HepG2 (cell line): ENCODE results near the gene ACER3. TPM values are rescaled to one million over a fixed set of nuclear protein-coding genes. Genes with fewer than 3 reads are reported as not detected.

Experiments used
- ATAC-seq: fragments of 200-7000 bp; cut with Tn5 transposase; 3 replicates; pipeline ENCODE4 v1.9.1; 2020; ENCODE audit warnings: mild to moderate bottlenecking, moderate library complexity
- BruUV-seq: library from RNA; stranded (reverse); fragments of 400-500 nt; replicated peaks from 2 replicates; lab custom pipeline; 2021; lab: Mats Ljungman, UMichigan
- CTCF ChIA-PET: fragments of 300-600 bp; formaldehyde crosslinking; extraction: SDS; loops from one replicate; lab custom pipeline; 2021; ENCODE audit warnings: low total read pairs, inconsistent platforms, low intra/inter-chr PET ratio; lab: Yijun Ruan, JAX
- POLR2A ChIA-PET: fragments of 350-600 bp; sonication (Branson Sonifier 250); formaldehyde crosslinking; loops from one replicate; lab custom pipeline; 2020; ENCODE audit warnings: antibody characterized with exemption, inconsistent platforms; lab: Yijun Ruan, JAX
- DNase-seq: peaks from one replicate; pipeline ENCODE4 v3.0.0-alpha.2; 2015; ENCODE audit warnings: low spot score
- FAIRE-seq: peaks from 3 replicates; lab custom pipeline; 2011; peaks lifted over from hg19 to GRCh38; lab: Jason Lieb, UNC
- H2AFZ ChIP-seq: one replicate; pipeline ENCODE4 v1.6.1; 2011; ENCODE audit warnings: low read length, inconsistent platforms
- H3K27ac ChIP-seq: fragments of 300-600 bp; 3 replicates; pipeline ENCODE4 v1.8.0; 2011; ENCODE audit warnings: mixed run types, mild to moderate bottlenecking, mixed read lengths, low read length, inconsistent platforms; ENCODE audit not compliant: insufficient read depth; ENCODE audit errors: extremely low read length
- H3K27me3 ChIP-seq, 2 experiments: fragments of 200-600 bp in 1 of 2; 2 replicates in 1 of 2; 3 replicates in 1 of 2; pipeline versions ENCODE4 v1.6.0 to v1.8.0; 2011; ENCODE audit warnings: low read length in 2 of 2, mild to moderate bottlenecking in 2 of 2, moderate library complexity in 2 of 2, inconsistent platforms in 1 of 2; ENCODE audit not compliant: insufficient read depth in 2 of 2, control insufficient read depth in 1 of 2
- H3K36me3 ChIP-seq, 2 experiments: fragments of 200-600 bp in 1 of 2; replicated peaks in 1 of 2; 2 replicates in 1 of 2; 3 replicates in 1 of 2; pipeline versions ENCODE4 v1.5.1 to v1.8.0; 2011; ENCODE audit warnings: low read length in 2 of 2, inconsistent platforms in 1 of 2; ENCODE audit not compliant: insufficient read depth in 2 of 2, control insufficient read depth in 1 of 2
- H3K4me1 ChIP-seq: 2 replicates; pipeline ENCODE4 v1.5.1; 2012; ENCODE audit warnings: low read length, inconsistent platforms; ENCODE audit not compliant: insufficient read depth
- H3K4me2 ChIP-seq: 2 replicates; pipeline ENCODE4 v1.6.0; 2011; ENCODE audit warnings: low read depth, low read length, inconsistent platforms
- H3K4me3 ChIP-seq, 3 experiments: fragments of 200-600 bp in 1 of 3; sonication (generic), shearing (Covaris generic) in 1 of 3; replicated peaks in 1 of 3; 2 replicates each; pipeline ENCODE4 v1.5.1; 2011 to 2016; ENCODE audit warnings: low read length in 3 of 3, inconsistent platforms in 2 of 3, low read depth in 2 of 3, mild to moderate bottlenecking in 2 of 3, control low read depth in 1 of 3, mixed read lengths in 1 of 3; ENCODE audit not compliant: insufficient read depth in 1 of 3
- H3K79me2 ChIP-seq: one replicate; pipeline ENCODE4 v1.6.1; 2011; ENCODE audit warnings: low read length, inconsistent platforms; ENCODE audit not compliant: insufficient read depth
- H3K9ac ChIP-seq: 2 replicates; pipeline ENCODE4 v1.6.0; 2011; ENCODE audit warnings: mild to moderate bottlenecking, low read depth, low read length, inconsistent platforms; ENCODE audit not compliant: insufficient read depth
- H3K9me3 ChIP-seq: 2 replicates; pipeline ENCODE4 v1.5.1; 2012; ENCODE audit warnings: mild to moderate bottlenecking, low read length
- H4K20me1 ChIP-seq: 2 replicates; pipeline ENCODE4 v1.6.0; 2011; ENCODE audit warnings: inconsistent platforms, mild to moderate bottlenecking, low read length, moderate library complexity; ENCODE audit not compliant: insufficient read depth
- BCL6 ChIP-seq: IDR thresholded peaks from 2 replicates; pipeline ENCODE4 v1.6.1; 2016; ENCODE audit warnings: missing genetic modification reagents, missing compliant biosample characterization
- CBFB ChIP-seq: sonication (generic); formaldehyde crosslinking; IDR thresholded peaks from 2 replicates; pipeline ENCODE4 v1.4.0; 2020; ENCODE audit warnings: missing genetic modification reagents
- CBX2 ChIP-seq, 2 experiments: fragments of 200-600 bp in 1 of 2; sonication (generic); formaldehyde crosslinking in 1 of 2; IDR thresholded peaks; 2 replicates each; pipeline versions ENCODE4 v1.7.0 to v1.8.1; 2018 to 2022; ENCODE audit warnings: low read depth in 2 of 2, low read length in 1 of 2, mild to moderate bottlenecking in 1 of 2, missing genetic modification reagents in 1 of 2
- ZBTB49 ChIP-seq: sonication (generic); formaldehyde crosslinking; IDR thresholded peaks from 2 replicates; pipeline ENCODE4 v1.4.0; 2020; ENCODE audit warnings: missing genetic modification reagents, borderline replicate concordance
- ZNF225 ChIP-seq: sonication (generic); formaldehyde crosslinking; IDR thresholded peaks from 2 replicates; pipeline ENCODE4 v1.4.0; 2020; ENCODE audit warnings: mild to moderate bottlenecking, missing genetic modification reagents
- ZNF263 ChIP-seq: sonication (generic); formaldehyde crosslinking; IDR thresholded peaks from 2 replicates; pipeline ENCODE4 v1.4.0; 2020; ENCODE audit warnings: missing genetic modification reagents
- ZNF543 ChIP-seq: sonication (generic); formaldehyde crosslinking; IDR thresholded peaks from 2 replicates; pipeline ENCODE4 v1.4.0; 2020; ENCODE audit warnings: mild to moderate bottlenecking, missing genetic modification reagents
- ZNF564 ChIP-seq: sonication (generic); formaldehyde crosslinking; IDR thresholded peaks from 2 replicates; pipeline ENCODE4 v1.8.1; 2023; ENCODE audit warnings: mild to moderate bottlenecking, missing genetic modification reagents
- ZSCAN30 ChIP-seq: sonication (generic); formaldehyde crosslinking; IDR thresholded peaks from 2 replicates; pipeline ENCODE4 v1.5.0; 2020; ENCODE audit warnings: mild to moderate bottlenecking, missing genetic modification reagents
- WGBS: methylation state at CpG from one replicate; pipeline ENCODE4 v1.1.6; 2017; ENCODE audit warnings: low lambda C conversion rate; 5-methylcytosine and 5-hydroxymethylcytosine counted together
- in situ Hi-C: cut with HindIII; loops from 2 replicates; pipeline ENCODE4 v1.10.0; 2017; ENCODE audit warnings: low pct_unique_long_range_greater_than_20kb; ENCODE audit not compliant: extremely low pct_ligation_motif_present
- intact Hi-C: fragments of 100-400 bp; cut with micrococcal nuclease; formaldehyde crosslinking; loops from one replicate; pipeline ENCODE4 v1.10.0; 2022; ENCODE audit not compliant: unreplicated experiment
- polyA plus RNA-seq, 8 experiments: library from polyadenylated mRNA; depleted of rRNA in 3 of 8; stranded (reverse) in 7 of 8; unstranded in 1 of 8; fragments of >200 nt; fragmentation: Illumina TruSeq in 4 of 8; extraction: Trizol in 4 of 8; gene quantifications; 2 replicates each; pipeline versions ENCODE4 v1.2.1 to v1.2.3, GENCODE V29; 2011 to 2016; ENCODE audit warnings: low read depth in 4 of 8, missing spikeins in 1 of 8, mixed read lengths in 1 of 8; ENCODE audit not compliant: insufficient read depth in 1 of 8
- total RNA-seq, 5 experiments: library from RNA; depleted of rRNA; stranded (reverse); fragments of >200 nt; fragmentation: Illumina TruSeq; extraction: Trizol; gene quantifications; 2 replicates each; pipeline ENCODE4 v1.2.3, GENCODE V29; 2016; ENCODE audit warnings: low read depth in 1 of 5
- TF ChIP-seq, protein P1 (sequence below): sonication (generic); formaldehyde crosslinking; IDR thresholded peaks from 2 replicates; pipeline ENCODE4 v1.4.0; 2020; ENCODE audit warnings: mild to moderate bottlenecking, missing genetic modification reagents

The ACER3 gene
- total and polyA plus RNA-seq, 2 of the 13 experiments (the other 11 are each of a cell fraction or from before 2014, with no cell fraction given), result 6.0 to 9.8 TPM

DNA sequence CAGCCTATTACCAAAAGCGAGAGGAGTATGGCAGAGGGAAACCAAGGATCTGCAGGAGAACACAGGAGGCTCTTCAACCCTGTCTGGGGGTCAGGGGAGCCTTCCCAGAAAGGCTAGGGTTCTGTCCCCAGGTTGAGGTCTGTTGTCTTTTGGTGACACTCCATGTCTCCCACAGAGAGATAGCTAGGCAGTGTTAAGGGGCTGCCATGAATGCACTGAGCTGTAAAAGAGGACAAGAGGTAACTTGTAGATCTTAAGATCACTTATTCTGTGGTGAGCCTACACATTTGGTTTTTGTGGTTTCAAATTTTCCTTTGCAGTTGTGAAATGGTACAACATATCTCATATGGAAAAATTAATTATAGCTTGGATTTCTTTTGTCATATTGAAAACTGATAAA is 6.0 kb upstream of the ACER3 start:
- WGBS, result 7% methylated on average over 1 of the region's 1 CpG
- Histone ChIP-seq H3K9ac (no peak overlapping the region), H3K4me1 (no peaks in the 10 kb centered on the region), H3K4me3 (no peak overlapping the region), H3K27ac (no peak overlapping the region), H3K9me3 (no peaks in the 10 kb centered on the region), H3K4me2 (no peak overlapping the region), H2AFZ (no peak overlapping the region), H3K36me3 (no peaks in the 10 kb centered on the region), H3K27me3 (peaks cover 3 to 7% of the 10 kb centered on the region in 2 experiments; a peak in 3 of 5 replicates), H3K79me2 (no peaks in the 10 kb centered on the region), H4K20me1 (no peaks in the 10 kb centered on the region)
- no TSS peak for BruUV-seq
- TF ChIP-seq CBFB (CRISPR knock-in tag), result no peak
- TF ChIP-seq, protein P1, sequence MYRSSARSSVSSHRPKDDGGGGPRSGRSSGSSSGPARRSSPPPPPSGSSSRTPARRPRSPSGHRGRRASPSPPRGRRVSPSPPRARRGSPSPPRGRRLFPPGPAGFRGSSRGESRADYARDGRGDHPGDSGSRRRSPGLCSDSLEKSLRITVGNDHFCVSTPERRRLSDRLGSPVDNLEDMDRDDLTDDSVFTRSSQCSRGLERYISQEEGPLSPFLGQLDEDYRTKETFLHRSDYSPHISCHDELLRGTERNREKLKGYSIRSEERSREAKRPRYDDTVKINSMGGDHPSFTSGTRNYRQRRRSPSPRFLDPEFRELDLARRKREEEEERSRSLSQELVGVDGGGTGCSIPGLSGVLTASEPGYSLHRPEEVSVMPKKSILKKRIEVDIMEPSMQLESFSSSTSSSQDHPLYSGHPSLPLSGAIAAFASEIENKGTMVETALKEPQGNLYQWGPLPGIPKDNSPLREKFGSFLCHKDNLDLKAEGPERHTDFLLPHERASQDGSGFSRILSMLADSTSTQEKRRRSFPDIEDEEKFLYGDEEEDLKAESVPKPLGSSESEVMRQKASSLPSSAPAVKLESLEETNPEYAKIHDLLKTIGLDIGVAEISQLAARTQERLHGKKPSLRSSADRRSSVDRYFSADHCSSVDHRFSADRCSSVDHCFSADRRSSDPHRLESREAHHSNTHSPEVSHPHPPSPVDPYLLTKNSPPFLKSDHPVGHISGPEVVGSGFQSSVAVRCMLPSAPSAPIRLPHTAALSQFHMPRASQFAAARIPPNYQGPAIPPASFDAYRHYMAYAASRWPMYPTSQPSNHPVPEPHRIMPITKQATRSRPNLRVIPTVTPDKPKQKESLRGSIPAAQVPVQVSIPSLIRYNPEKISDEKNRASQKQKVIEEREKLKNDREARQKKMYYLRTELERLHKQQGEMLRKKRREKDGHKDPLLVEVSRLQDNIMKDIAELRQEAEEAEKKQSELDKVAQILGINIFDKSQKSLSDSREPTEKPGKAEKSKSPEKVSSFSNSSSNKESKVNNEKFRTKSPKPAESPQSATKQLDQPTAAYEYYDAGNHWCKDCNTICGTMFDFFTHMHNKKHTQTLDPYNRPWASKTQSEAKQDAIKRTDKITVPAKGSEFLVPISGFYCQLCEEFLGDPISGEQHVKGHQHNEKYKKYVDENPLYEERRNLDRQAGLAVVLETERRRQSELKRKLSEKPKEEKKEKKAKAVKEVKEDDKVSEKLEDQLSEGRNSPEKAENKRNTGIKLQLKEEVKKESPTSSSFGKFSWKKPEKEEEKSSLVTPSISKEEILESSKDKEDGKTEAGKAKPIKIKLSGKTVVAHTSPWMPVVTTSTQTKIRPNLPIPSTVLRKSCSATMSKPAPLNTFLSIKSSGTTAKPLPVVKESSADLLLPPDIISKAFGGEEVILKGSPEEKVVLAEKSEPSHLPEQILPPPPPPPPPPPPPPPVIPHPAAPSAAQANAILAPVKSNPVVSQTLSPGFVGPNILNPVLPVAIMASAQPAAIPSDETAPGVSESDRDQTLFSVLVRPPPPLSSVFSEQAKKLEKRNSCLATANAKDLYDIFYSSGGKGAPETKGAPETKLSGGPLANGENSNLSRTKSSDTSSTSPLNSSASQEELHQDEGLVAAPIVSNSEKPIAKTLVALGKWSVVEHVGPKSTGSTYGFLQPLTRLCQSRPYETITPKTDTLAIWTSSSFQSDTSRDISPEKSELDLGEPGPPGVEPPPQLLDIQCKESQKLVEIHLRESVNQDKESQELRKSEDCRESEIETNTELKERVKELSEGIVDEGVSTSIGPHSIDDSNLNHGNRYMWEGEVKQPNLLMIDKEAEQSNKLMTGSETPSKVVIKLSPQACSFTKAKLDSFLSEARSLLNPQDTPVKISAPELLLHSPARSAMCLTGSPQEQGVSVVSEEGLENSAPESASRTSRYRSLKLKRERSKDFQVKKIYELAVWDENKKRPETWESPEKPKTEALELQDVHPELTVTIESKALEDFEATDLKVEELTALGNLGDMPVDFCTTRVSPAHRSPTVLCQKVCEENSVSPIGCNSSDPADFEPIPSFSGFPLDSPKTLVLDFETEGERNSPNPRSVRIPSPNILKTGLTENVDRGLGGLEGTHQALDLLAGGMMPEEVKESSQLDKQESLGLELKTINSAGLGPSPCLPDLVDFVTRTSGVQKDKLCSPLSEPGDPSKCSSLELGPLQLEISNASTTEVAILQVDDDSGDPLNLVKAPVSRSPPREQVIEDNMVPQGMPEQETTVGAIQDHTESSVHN, result no peak
- no peak for TF ChIP-seq ZNF543 (CRISPR knock-in tag)
- no peak for TF ChIP-seq ZNF564 (CRISPR knock-in tag)
- no peak for TF ChIP-seq ZNF263 (CRISPR knock-in tag)
- no peak for TF ChIP-seq ZNF225
- TF ChIP-seq ZBTB49, result no peak
- TF ChIP-seq BCL6 (CRISPR knock-in tag), result no peak
- TF ChIP-seq CBX2 (IDR thresholded peaks at IDR 0.05; ENCODE audit: low read depth, low read length), result no peak
- TF ChIP-seq CBX2 (CRISPR knock-in tag; IDR thresholded peaks at IDR 0.05; ENCODE audit: low read depth), result no peak
- no peak for TF ChIP-seq ZSCAN30 (CRISPR knock-in tag)
- FAIRE-seq (no peak), DNase-seq (no peak), ATAC-seq (no peak)
- intact Hi-C loops, result no loop called here
- in situ Hi-C loops, result no loop called here
- ChIA-PET POLR2A (no interaction called here), CTCF (no interaction called here)
